MCF 10A (cell line): Measurements from ENCODE around the gene KDM4E. TPM values are rescaled to one million over a fixed set of nuclear protein-coding genes. Genes with fewer than 3 reads are reported as not detected.

Experiments
- Bru-seq: library from RNA; stranded (reverse); fragments of 400-500 nt; gene quantifications from one replicate; lab custom pipeline; 2021; lab: Mats Ljungman, UMichigan
- BruChase-seq, 2 experiments: library from RNA; stranded (reverse); fragments of 400-500 nt; gene quantifications; one replicate each; lab custom pipeline; 2021; lab: Mats Ljungman, UMichigan
- BruUV-seq: library from RNA; stranded (reverse); fragments of 400-500 nt; replicated peaks from 2 replicates; lab custom pipeline; 2021; lab: Mats Ljungman, UMichigan
- CTCF ChIA-PET: fragments of 300-600 bp; sonication (Branson Sonifier 250); formaldehyde crosslinking; extraction: SDS; loops from one replicate; lab custom pipeline; 2021; ENCODE audit warnings: antibody characterized with exemption, inconsistent platforms; lab: Yijun Ruan, JAX
- POLR2A ChIA-PET: fragments of 300-600, 350-650 bp; sonication (Branson Sonifier 250); formaldehyde crosslinking; extraction: SDS; loops from one replicate; lab custom pipeline; 2020; ENCODE audit warnings: antibody characterized with exemption, inconsistent platforms; lab: Yijun Ruan, JAX
- DNase-seq: peaks from one replicate; pipeline ENCODE4 v3.0.0-alpha.2; 2018; ENCODE audit not compliant: unreplicated experiment
- H3K27ac Mint-ChIP-seq: one replicate; pipeline ENCODE4 v1.8.0; 2022; ENCODE audit warnings: mild to moderate bottlenecking, low read depth, mixed read lengths; ENCODE audit not compliant: unreplicated experiment
- H3K27me3 Mint-ChIP-seq: one replicate; pipeline ENCODE4 v1.8.0; 2022; ENCODE audit warnings: mixed read lengths; ENCODE audit not compliant: insufficient read depth, unreplicated experiment
- H3K36me3 Mint-ChIP-seq: one replicate; pipeline ENCODE4 v1.8.0; 2022; ENCODE audit warnings: mild to moderate bottlenecking, moderate library complexity, mixed read lengths; ENCODE audit not compliant: insufficient read depth, unreplicated experiment
- H3K4me1 Mint-ChIP-seq: one replicate; pipeline ENCODE4 v1.8.0; 2022; ENCODE audit warnings: mixed read lengths; ENCODE audit not compliant: insufficient read depth, unreplicated experiment
- H3K4me3 Mint-ChIP-seq: one replicate; pipeline ENCODE4 v1.8.0; 2022; ENCODE audit warnings: mild to moderate bottlenecking, moderate library complexity, mixed read lengths; ENCODE audit not compliant: unreplicated experiment
- H3K9me3 Mint-ChIP-seq: one replicate; pipeline ENCODE4 v1.8.0; 2022; ENCODE audit warnings: mixed read lengths; ENCODE audit not compliant: unreplicated experiment
- CTCF ChIP-seq: fragments of 200-600 bp; IDR thresholded peaks from one replicate; pipeline ENCODE4 v1.8.0; 2022; ENCODE audit warnings: antibody characterized with exemption, mild to moderate bottlenecking; ENCODE audit not compliant: unreplicated experiment
- intact Hi-C: fragments of 100-400 bp; cut with micrococcal nuclease; formaldehyde crosslinking; loops from 2 replicates; pipeline ENCODE4 v1.14.1; 2022
- long read RNA-seq: library from polyadenylated mRNA; stranded (forward); transcript quantifications from one replicate; pipeline ENCODE4 v2.0.0, GENCODE V29; 2022
- total RNA-seq: library from RNA; stranded (reverse); gene quantifications from 2 replicates; pipeline ENCODE4 v1.2.3, GENCODE V29; 2022

Gene KDM4E
- not detected in 2 replicates for total RNA-seq
- not detected for Bru-seq, nascent RNA
- BruChase-seq, experiment 1, labeled RNA remaining after a 6-hour chase = not detected
- BruChase-seq, experiment 2, labeled RNA remaining after a 2-hour chase = not detected
- long read RNA-seq = 0 reads

GRCh38 chr11:95024958-95025357, at the start of gene KDM4E:
KDM4E (plus strand) TSS chr11:95025258; CDS start chr11:95025558, 300 bp downstream.
- intact Hi-C loops = no loop called here
- DNase-seq = no peak
- H3K27me3 Mint-ChIP-seq = no peaks in the 10 kb centered on the region
- no peak within 1 kb of the TSS for H3K27ac Mint-ChIP-seq
- H3K36me3 Mint-ChIP-seq = no peaks in the 10 kb centered on the region
- POLR2A ChIA-PET = no interaction called here
- no peak within 1 kb of the TSS for H3K4me3 Mint-ChIP-seq
- BruUV-seq = no TSS peak
- CTCF ChIA-PET = no interaction called here
- TF ChIP-seq CTCF = no peak
- no peaks in the 10 kb centered on the region for H3K4me1 Mint-ChIP-seq
- no peaks in the 10 kb centered on the region for H3K9me3 Mint-ChIP-seq

GRCh38 chr11:94975599-94975998, 49.5 kb upstream of the KDM4E start:
- H3K4me3 Mint-ChIP-seq = no peak overlapping the region
- CTCF ChIA-PET = interaction anchor here (0.6 to 2.2 kb wide), 6 partner anchors 34 to 395 kb away, joined by 3 to 13 read pairs (median 4); partner anchors contain the start of gene SRSF8
- intact Hi-C loops = no loop called here
- POLR2A ChIA-PET = interaction anchor here (0.8 to 5.6 kb wide), 2 partner anchors 91 to 269 kb away, joined by 3 to 146 read pairs; partner anchors contain the start of gene SRSF8
- H3K9me3 Mint-ChIP-seq = no peaks in the 10 kb centered on the region
- no peaks in the 10 kb centered on the region for H3K27me3 Mint-ChIP-seq
- no peak for DNase-seq
- no peak overlapping the region for H3K27ac Mint-ChIP-seq
- H3K4me1 Mint-ChIP-seq = peaks cover 18% of the 10 kb centered on the region
- H3K36me3 Mint-ChIP-seq = peaks cover 14% of the 10 kb centered on the region
- BruUV-seq = no TSS peak
- TF ChIP-seq CTCF = no peak

- POLR2A ChIA-PET = no interaction called here
- no peak for DNase-seq
- H3K27me3 Mint-ChIP-seq = peaks cover 43% of the 10 kb centered on the region
- no TSS peak for BruUV-seq
- H3K4me1 Mint-ChIP-seq = no peaks in the 10 kb centered on the region
- no peaks in the 10 kb centered on the region for H3K9me3 Mint-ChIP-seq
- no peaks in the 10 kb centered on the region for H3K36me3 Mint-ChIP-seq
- TF ChIP-seq CTCF = no peak
- H3K27ac Mint-ChIP-seq = no peak overlapping the region
- CTCF ChIA-PET = interaction anchor here (1.1 kb wide), 1 partner anchor 364 kb away, joined by 5 read pairs; no protein-coding TSS in a partner anchor
- no peak overlapping the region for H3K4me3 Mint-ChIP-seq
- intact Hi-C loops = no loop called here
Measured at GRCh38 chr11:94987378-94987777, 37.7 kb upstream of the KDM4E start.

- H3K27me3 Mint-ChIP-seq = peaks cover 43% of the 10 kb centered on the region
- no peak overlapping the region for H3K27ac Mint-ChIP-seq
- CTCF ChIA-PET = no interaction called here
- no peak overlapping the region for H3K4me3 Mint-ChIP-seq
- intact Hi-C loops = no loop called here
- no peaks in the 10 kb centered on the region for H3K4me1 Mint-ChIP-seq
- POLR2A ChIA-PET = interaction anchor here (1.2 kb wide), 1 partner anchor 16 kb away, joined by 3 read pairs; no protein-coding TSS in a partner anchor
- TF ChIP-seq CTCF = no peak
- DNase-seq = no peak
- no peaks in the 10 kb centered on the region for H3K9me3 Mint-ChIP-seq
- no TSS peak for BruUV-seq
- no peaks in the 10 kb centered on the region for H3K36me3 Mint-ChIP-seq
Measured at GRCh38 chr11:94988748-94989147, 36.3 kb upstream of the KDM4E start.
